SK-N-SH (cell line): Measurements from ENCODE around the gene RAB3C. TPM values are rescaled to one million over a fixed set of nuclear protein-coding genes. Genes with fewer than 3 reads are reported as not detected.

ENCODE experiments used
- CTCF ChIA-PET: fragments of 300-600, 350-600 bp; formaldehyde crosslinking; extraction: SDS; loops from one replicate; lab custom pipeline; 2021; lab: Yijun Ruan, JAX
- POLR2A ChIA-PET: fragments of 350-600 bp; sonication (Branson Sonifier 250); formaldehyde crosslinking; extraction: SDS; loops from one replicate; lab custom pipeline; 2020; ENCODE audit warnings: antibody characterized with exemption, inconsistent platforms; lab: Yijun Ruan, JAX
- DNase-seq: peaks from one replicate; pipeline ENCODE4 v3.0.0; 2012
- H2AFZ ChIP-seq: fragments of 200-600 bp; sonication (generic); 2 replicates; pipeline ENCODE4 v1.8.1; 2016; ENCODE audit warnings: antibody characterized with exemption, mild to moderate bottlenecking, low read depth
- H3F3A ChIP-seq: fragments of 200-600 bp; sonication (generic); replicated peaks from 2 replicates; pipeline ENCODE3; 2016; ENCODE audit warnings: antibody characterized with exemption, mild to moderate bottlenecking; ENCODE audit not compliant: insufficient read depth
- H3K27ac ChIP-seq, 2 experiments: fragments of 200-500 bp in 1 of 2; fragments of 200-600 bp in 1 of 2; sonication (Bioruptor generic) in 1 of 2; sonication (generic), shearing (Covaris generic) in 1 of 2; 2 replicates each; pipeline versions ENCODE4 v1.5.1 to v1.6.1; 2014 to 2016; ENCODE audit warnings: low read depth in 2 of 2, inconsistent platforms in 1 of 2, low read length in 1 of 2, mild to moderate bottlenecking in 1 of 2, mixed read lengths in 1 of 2
- H3K27me3 ChIP-seq: fragments of 200-600 bp; sonication (generic), shearing (Covaris generic); 2 replicates; pipeline ENCODE4 v1.6.1; 2016; ENCODE audit warnings: mixed run types; ENCODE audit not compliant: insufficient read depth
- H3K36me3 ChIP-seq, 2 experiments: fragments of 200-500 bp in 1 of 2; fragments of 200-600 bp in 1 of 2; sonication (Bioruptor generic) in 1 of 2; sonication (generic) in 1 of 2; replicated peaks in 1 of 2; 2 replicates each; pipeline versions ENCODE3 to v1.5.1; 2014 to 2016; ENCODE audit warnings: low read length in 1 of 2, mild to moderate bottlenecking in 1 of 2; ENCODE audit not compliant: insufficient read depth in 2 of 2, control insufficient read depth in 1 of 2
- H3K4me1 ChIP-seq, 2 experiments: fragments of 200-500 bp in 1 of 2; fragments of 200-600 bp in 1 of 2; sonication (Bioruptor generic) in 1 of 2; sonication (generic), shearing (Covaris generic) in 1 of 2; 2 replicates each; pipeline versions ENCODE4 v1.5.1 to v1.6.1; 2014 to 2016; ENCODE audit warnings: low read depth in 1 of 2, low read length in 1 of 2, mixed run types in 1 of 2; ENCODE audit not compliant: insufficient read depth in 2 of 2, control insufficient read depth in 1 of 2
- H3K4me2 ChIP-seq: fragments of 200-600 bp; sonication (generic), shearing (Covaris generic); 2 replicates; pipeline ENCODE4 v1.6.1; 2017; ENCODE audit warnings: mixed run types
- H3K4me3 ChIP-seq, 2 experiments: fragments of 200-500 bp in 1 of 2; fragments of 200-600 bp in 1 of 2; sonication (Bioruptor generic) in 1 of 2; sonication (generic), shearing (Covaris generic) in 1 of 2; 2 replicates each; pipeline versions ENCODE4 v1.5.1 to v1.8.1; 2014 to 2016; ENCODE audit warnings: low read depth in 2 of 2, inconsistent platforms in 1 of 2, low read length in 1 of 2, mild to moderate bottlenecking in 1 of 2, mixed read lengths in 1 of 2, moderate library complexity in 1 of 2
- H3K79me2 ChIP-seq: fragments of 200-600 bp; sonication (generic); 2 replicates; pipeline ENCODE4 v1.8.1; 2017; ENCODE audit warnings: mild to moderate bottlenecking; ENCODE audit not compliant: insufficient read depth
- H3K9ac ChIP-seq: fragments of 200-600 bp; sonication (generic); 2 replicates; pipeline ENCODE4 v1.6.1; 2017; ENCODE audit warnings: mixed run types
- H3K9me2 ChIP-seq: fragments of 200-600 bp; sonication (generic); 2 replicates; pipeline ENCODE4 v1.6.1; 2017; ENCODE audit warnings: mixed run types
- H3K9me3 ChIP-seq: fragments of 200-600 bp; sonication (generic); 2 replicates; pipeline ENCODE4 v1.6.1; 2017; ENCODE audit warnings: mixed run types, mild to moderate bottlenecking, moderate library complexity
- H4K20me1 ChIP-seq: fragments of 200-600 bp; sonication (generic); 2 replicates; pipeline ENCODE4 v1.6.1; 2017; ENCODE audit warnings: mild to moderate bottlenecking, mixed run types; ENCODE audit not compliant: insufficient read depth
- CHD2 ChIP-seq: fragments of 150-350 bp; IDR thresholded peaks from 2 replicates; pipeline ENCODE4 v1.6.1; 2018; ENCODE audit warnings: low read length; ENCODE audit not compliant: partially characterized antibody
- ELF1 ChIP-seq: IDR thresholded peaks from 2 replicates; pipeline ENCODE4 v1.4.0; 2012
- EP300 ChIP-seq, 2 experiments: IDR thresholded peaks; 2 replicates each; pipeline versions ENCODE4 v1.4.0 to v1.6.1; 2012; ENCODE audit warnings: borderline replicate concordance in 1 of 2, low read depth in 1 of 2, low read length in 1 of 2
- FOSL2 ChIP-seq: IDR thresholded peaks from 2 replicates; pipeline ENCODE4 v1.4.0; 2012; ENCODE audit warnings: low read depth, mild to moderate bottlenecking, moderate library complexity, borderline replicate concordance
- FOXJ3 ChIP-seq: sonication (generic); formaldehyde crosslinking; IDR thresholded peaks from 2 replicates; pipeline ENCODE4 v1.5.1; 2020; ENCODE audit warnings: mild to moderate bottlenecking, missing genetic modification reagents
- GATA2 ChIP-seq: sonication (generic); formaldehyde crosslinking; IDR thresholded peaks from 2 replicates; pipeline ENCODE4 v1.5.0; 2020; ENCODE audit warnings: mild to moderate bottlenecking, missing genetic modification reagents
- IRF3 ChIP-seq: fragments of 150-350 bp; IDR thresholded peaks from 2 replicates; pipeline ENCODE4 v1.6.1; 2016; ENCODE audit warnings: mild to moderate bottlenecking, low read depth, low read length
- MAX ChIP-seq: IDR thresholded peaks from 2 replicates; pipeline ENCODE4 v1.4.0; 2012; ENCODE audit warnings: low read depth
- MEF2A ChIP-seq: IDR thresholded peaks from 2 replicates; pipeline ENCODE4 v1.4.0; 2012; ENCODE audit warnings: low read depth, borderline replicate concordance
- NFIC ChIP-seq: IDR thresholded peaks from 2 replicates; pipeline ENCODE4 v1.4.0; 2012; ENCODE audit warnings: borderline replicate concordance
- POLR2AphosphoS5 ChIP-seq: IDR thresholded peaks from 2 replicates; pipeline ENCODE4 v1.6.1; 2012; ENCODE audit warnings: low read depth, low read length
- RAD21 ChIP-seq: IDR thresholded peaks from 2 replicates; pipeline ENCODE4 v1.6.1; 2012; ENCODE audit warnings: mild to moderate bottlenecking, low read length
- RCOR1 ChIP-seq: fragments of 150-350 bp; IDR thresholded peaks from 2 replicates; pipeline ENCODE4 v1.6.1; 2017; ENCODE audit warnings: antibody characterized with exemption, low read length
- REST ChIP-seq: IDR thresholded peaks from 2 replicates; pipeline ENCODE4 v1.6.1; 2012; ENCODE audit warnings: mild to moderate bottlenecking, low read depth, low read length, moderate library complexity
- RXRA ChIP-seq: IDR thresholded peaks from 2 replicates; pipeline ENCODE4 v1.4.0; 2012; ENCODE audit warnings: low read depth, mild to moderate bottlenecking, borderline replicate concordance
- SIN3A ChIP-seq: IDR thresholded peaks from 2 replicates; pipeline ENCODE4 v1.6.1; 2012; ENCODE audit warnings: low read depth, mild to moderate bottlenecking, low read length, moderate library complexity, borderline replicate concordance
- TEAD4 ChIP-seq: IDR thresholded peaks from 2 replicates; pipeline ENCODE4 v1.4.0; 2012; ENCODE audit warnings: mild to moderate bottlenecking, borderline replicate concordance; ENCODE audit not compliant: insufficient read depth
- USF1 ChIP-seq: IDR thresholded peaks from 2 replicates; pipeline ENCODE4 v1.4.0; 2012; ENCODE audit warnings: low read depth, borderline replicate concordance
- USF2 ChIP-seq: fragments of 150-350 bp; IDR thresholded peaks from 2 replicates; pipeline ENCODE4 v1.6.1; 2017; ENCODE audit warnings: antibody characterized with exemption, low read length, low read depth, borderline replicate concordance
- ZBTB33 ChIP-seq: IDR thresholded peaks from 2 replicates; pipeline ENCODE4 v1.4.0; 2012; ENCODE audit warnings: low read depth, borderline replicate concordance
- WGBS: methylation state at CpG from one replicate; pipeline ENCODE4 v1.1.6; 2017; ENCODE audit warnings: low lambda C conversion rate; 5-methylcytosine and 5-hydroxymethylcytosine counted together
- polyA plus RNA-seq, 3 experiments: library from polyadenylated mRNA; depleted of rRNA; stranded (reverse); fragments of >200 nt; gene quantifications; 2 replicates each; pipeline ENCODE4 v1.2.3, GENCODE V29; 2012

The RAB3C gene
- polyA plus RNA-seq, 1 of the 3 experiments (the other 2 are of a cell fraction), result 0.03 TPM

GRCh38 chr5:58598440-58598839 is 15.6 kb downstream of the RAB3C start:
- ChIA-PET POLR2A (no interaction called here), CTCF (no interaction called here)
- no peak overlapping the region for H2AFZ ChIP-seq
- no peaks in the 10 kb centered on the region for H3K36me3 ChIP-seq
- no peak overlapping the region for H3K4me3 ChIP-seq
- 41% methylated on average over 1 of the region's 1 CpG for WGBS
- H3F3A ChIP-seq, result no peaks in the 10 kb centered on the region
- H3K9ac ChIP-seq, result no peak overlapping the region
- H3K9me3 ChIP-seq, result no peaks in the 10 kb centered on the region
- H3K4me2 ChIP-seq, result no peak overlapping the region
- no peaks in the 10 kb centered on the region for H3K9me2 ChIP-seq
- DNase-seq, result no peak
- no peaks in the 10 kb centered on the region for H3K27me3 ChIP-seq
- H3K79me2 ChIP-seq, result no peaks in the 10 kb centered on the region
- H3K4me1 ChIP-seq, result no peaks in the 10 kb centered on the region
- TF ChIP-seq SIN3A (no peak), RCOR1 (no peak), NFIC (no peak), POLR2AphosphoS5 (no peak), RXRA (no peak), CHD2 (no peak), USF1 (no peak), ZBTB33 (no peak), GATA2 (CRISPR knock-in tag) (no peak), RAD21 (no peak)
- no peak overlapping the region for H3K27ac ChIP-seq
- H4K20me1 ChIP-seq, result no peaks in the 10 kb centered on the region

GRCh38 chr5:58599217-58599616 is 16.3 kb downstream of the RAB3C start:
- POLR2A ChIA-PET, result no interaction called here
- 23% methylated on average over 1 of the region's 1 CpG for WGBS
- H3K4me1 ChIP-seq, result no peaks in the 10 kb centered on the region
- no peak for TF ChIP-seq REST
- TF ChIP-seq FOXJ3 (CRISPR knock-in tag), result no peak
- no peak for TF ChIP-seq MEF2A
- TF ChIP-seq ELF1, result no peak
- TF ChIP-seq EP300 (IDR thresholded peaks at IDR 0.05; ENCODE audit: borderline replicate concordance in 1 of 2, low read depth in 1 of 2, low read length in 1 of 2), result no peak
- TF ChIP-seq USF2, result no peak
- no peak for TF ChIP-seq RCOR1
- no peak for TF ChIP-seq IRF3
- no peak for TF ChIP-seq MAX
- TF ChIP-seq FOSL2, result no peak
- no peak for TF ChIP-seq TEAD4

More at GRCh38 chr5:58599217-58599616, 16.3 kb downstream of the RAB3C start:
- Histone ChIP-seq H3K79me2 (no peaks in the 10 kb centered on the region), H3F3A (no peaks in the 10 kb centered on the region), H3K9me2 (no peaks in the 10 kb centered on the region), H3K9me3 (no peaks in the 10 kb centered on the region), H4K20me1 (no peaks in the 10 kb centered on the region), H3K27ac (no peak overlapping the region), H3K4me3 (no peak overlapping the region), H2AFZ (no peak overlapping the region), H3K36me3 (no peaks in the 10 kb centered on the region), H3K4me2 (no peak overlapping the region), H3K27me3 (no peaks in the 10 kb centered on the region), H3K9ac (no peak overlapping the region)
- CTCF ChIA-PET, result no interaction called here
- no peak for DNase-seq
